Ovary (tissue), 9 donors: Measurements from ENCODE around the gene ATXN10. TPM values are rescaled to one million over a fixed set of nuclear protein-coding genes. Genes with fewer than 3 reads are reported as not detected.

Experiments used
- DNase-seq, 5 donors: peaks; one replicate each; pipeline ENCODE4 v3.0.0-alpha.2; 2019 to 2020
- H3K27ac ChIP-seq, 2 donors: fragments of 200-600 bp; one replicate each; pipeline versions ENCODE4 v1.5.1 to v1.8.0; 2019 to 2022
- H3K27me3 ChIP-seq: fragments of 200-600 bp; one replicate; pipeline ENCODE4 v1.8.0; 2022
- H3K36me3 ChIP-seq: fragments of 200-600 bp; sonication (generic); one replicate; pipeline ENCODE4 v1.5.1; 2019
- H3K4me1 ChIP-seq: one replicate; pipeline ENCODE4 v1.8.1; 2013; ENCODE audit warnings: mild to moderate bottlenecking, moderate library complexity; ENCODE audit not compliant: insufficient read depth
- H3K4me3 ChIP-seq: fragments of 200-600 bp; sonication (generic); one replicate; pipeline ENCODE4 v1.5.1; 2017
- H3K9me3 ChIP-seq, 2 donors: fragments of 200-600 bp in 1 of 2; sonication (generic) in 1 of 2; one replicate each; pipeline versions ENCODE4 v1.5.1 to v1.8.1; 2013 to 2019; ENCODE audit warnings: mild to moderate bottlenecking in 1 of 2, moderate library complexity in 1 of 2
- EP300 ChIP-seq: sonication (generic); formaldehyde crosslinking; IDR thresholded peaks from one replicate; pipeline ENCODE4 v1.6.1; 2017; ENCODE audit warnings: antibody characterized with exemption
- POLR2A ChIP-seq: fragments of 450-650 bp; IDR thresholded peaks from one replicate; pipeline ENCODE4 v1.6.1; 2017; ENCODE audit warnings: antibody characterized with exemption, mild to moderate bottlenecking, moderate library complexity
- WGBS, 3 donors: extraction: QIAGEN DNeasy Blood & Tissue Kit in 1 of 3; methylation state at CpG; one replicate each; pipeline versions ENCODE4 v1.1.5 to v1.1.7; 2013 to 2017; 5-methylcytosine and 5-hydroxymethylcytosine counted together
- intact Hi-C, 4 donors: fragments of 100-400 bp; cut with DNase I; formaldehyde crosslinking; loops; one replicate each; pipeline versions ENCODE4 v1.11.0 to v1.15.1; 2022 to 2023
- polyA plus RNA-seq, 2 donors: library from polyadenylated mRNA; stranded (reverse); fragments of 200-250 nt in 1 of 2; fragments of 350-450 nt in 1 of 2; fragmentation: Illumina TruSeq in 1 of 2; extraction: RNeasy Lipid Tissue Mini Kit (QIAGEN cat#74804) in 1 of 2; gene quantifications; one replicate each; pipeline ENCODE4 v1.2.3, GENCODE V29; 2013 to 2014
- total RNA-seq, 7 donors: library from RNA; depleted of rRNA in 2 of 7; stranded (reverse); fragments of >200 nt in 2 of 7; fragmentation: NEBNext Ultra II Directional in 3 of 7; extraction: Animal tissue kit (Norgen Biotek cat#: 25700) in 3 of 7; gene quantifications; one replicate each; pipeline versions ENCODE4 v1.1.0 to v1.2.4, GENCODE V29; 2016 to 2023
- TF ChIP-seq, protein P1 (sequence below), 3 donors: fragments of 450-650 bp in 2 of 3; fragments of 200-600 bp in 1 of 3; IDR thresholded peaks; one replicate each; pipeline versions ENCODE4 v1.5.1 to v1.8.0; 2016 to 2022; ENCODE audit warnings: antibody characterized with exemption in 3 of 3, mild to moderate bottlenecking in 1 of 3
- donor health status: DM: no; HTN: no; CAD: no; lungs with moderate emphysema.
- donor health status: DM: no; HTN: no; CAD: no.
- donor health status: Bipolar disorder and iron deficiency.
- donor health status: DM: yes; HTN: yes; CAD: no.
- donor health status: DM: no; HTN: no; CAD: no.
- donor health status: DM: yes; HTN: yes; CAD: no.

The ATXN10 gene
- total and polyA plus RNA-seq, 9 donors: 77.4 to 241 (median 175) TPM

DNA sequence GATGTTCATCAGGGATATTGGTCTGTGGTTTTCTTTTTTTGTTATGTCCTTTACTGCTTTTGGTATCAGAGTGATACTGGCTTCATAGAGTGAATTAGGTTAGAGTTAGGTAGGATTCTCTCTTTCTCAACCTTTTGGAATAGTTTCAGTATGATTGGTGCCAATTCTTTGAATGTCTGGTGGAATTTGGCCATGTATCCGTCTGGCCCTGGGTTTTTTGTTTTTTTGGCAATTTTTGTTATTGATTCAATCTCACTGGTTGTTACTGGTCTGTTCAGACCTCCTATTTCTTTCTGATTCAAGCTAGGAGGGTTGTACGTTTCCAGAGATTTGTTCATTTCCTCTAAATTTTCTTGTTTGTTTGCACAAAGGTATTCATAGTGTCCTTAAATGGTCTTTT lies 54.4 kb downstream of the ATXN10 start:
- 34 to 62% (median 48%) methylated on average over 2 of the region's 2 CpGs for WGBS, 3 donors
- Histone ChIP-seq H3K4me3 (no peak overlapping the region), H3K4me1 (no peaks in the 10 kb centered on the region), H3K36me3 (no peaks in the 10 kb centered on the region), H3K9me3 (no peaks in the 10 kb centered on the region), H3K27me3 (no peaks in the 10 kb centered on the region), H3K27ac (no peak overlapping the region)
- TF ChIP-seq EP300 (no peak), POLR2A (no peak)
- TF ChIP-seq, protein P1, sequence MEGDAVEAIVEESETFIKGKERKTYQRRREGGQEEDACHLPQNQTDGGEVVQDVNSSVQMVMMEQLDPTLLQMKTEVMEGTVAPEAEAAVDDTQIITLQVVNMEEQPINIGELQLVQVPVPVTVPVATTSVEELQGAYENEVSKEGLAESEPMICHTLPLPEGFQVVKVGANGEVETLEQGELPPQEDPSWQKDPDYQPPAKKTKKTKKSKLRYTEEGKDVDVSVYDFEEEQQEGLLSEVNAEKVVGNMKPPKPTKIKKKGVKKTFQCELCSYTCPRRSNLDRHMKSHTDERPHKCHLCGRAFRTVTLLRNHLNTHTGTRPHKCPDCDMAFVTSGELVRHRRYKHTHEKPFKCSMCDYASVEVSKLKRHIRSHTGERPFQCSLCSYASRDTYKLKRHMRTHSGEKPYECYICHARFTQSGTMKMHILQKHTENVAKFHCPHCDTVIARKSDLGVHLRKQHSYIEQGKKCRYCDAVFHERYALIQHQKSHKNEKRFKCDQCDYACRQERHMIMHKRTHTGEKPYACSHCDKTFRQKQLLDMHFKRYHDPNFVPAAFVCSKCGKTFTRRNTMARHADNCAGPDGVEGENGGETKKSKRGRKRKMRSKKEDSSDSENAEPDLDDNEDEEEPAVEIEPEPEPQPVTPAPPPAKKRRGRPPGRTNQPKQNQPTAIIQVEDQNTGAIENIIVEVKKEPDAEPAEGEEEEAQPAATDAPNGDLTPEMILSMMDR (IDR thresholded peaks at IDR 0.05): no peak
- no peak for DNase-seq
- intact Hi-C loops: no loop called here

DNA sequence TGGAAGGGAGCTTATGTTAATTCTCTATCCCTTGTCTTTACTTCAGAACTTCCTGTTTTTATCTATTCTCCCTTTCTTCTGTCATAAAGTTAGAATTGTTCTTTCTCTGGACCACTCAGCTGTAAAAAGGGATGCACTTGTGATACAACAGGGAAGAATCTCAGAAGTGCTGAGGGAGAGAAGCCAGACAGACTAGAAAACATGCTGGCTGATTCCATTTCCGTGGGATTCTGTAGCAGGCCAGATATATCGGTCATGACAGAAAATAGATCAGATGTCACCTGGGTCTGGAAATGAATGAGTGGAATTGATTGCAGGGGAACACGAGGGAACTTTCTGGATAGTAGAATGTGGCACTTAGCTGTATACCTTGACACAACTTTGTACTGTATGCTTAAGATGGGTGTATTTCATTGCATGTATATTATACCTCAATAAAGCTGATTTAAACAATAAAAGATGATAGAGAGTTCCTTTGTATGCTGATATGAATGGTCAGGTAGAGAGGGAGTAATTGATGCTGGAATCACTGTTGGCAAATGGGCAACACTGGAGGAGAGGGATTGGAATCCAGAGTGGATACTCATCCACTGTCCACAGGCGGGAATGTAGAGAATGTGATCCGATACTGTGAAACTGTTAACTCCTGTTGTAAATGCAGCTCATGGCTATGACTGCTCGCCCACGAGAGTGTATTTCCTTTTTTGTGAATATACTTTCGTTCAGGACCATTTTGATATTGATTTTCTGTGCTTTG lies 59.6 kb downstream of the ATXN10 start:
- WGBS, 3 donors: 68 to 77% (median 68%) methylated on average over 8 of the region's 8 CpGs
- no peaks in the 10 kb centered on the region for H3K27me3 ChIP-seq
- no peak overlapping the region for H3K4me3 ChIP-seq
- TF ChIP-seq, protein P1 (IDR thresholded peaks at IDR 0.05): no peak
- no peak overlapping the region for H3K27ac ChIP-seq
- H3K4me1 ChIP-seq: no peaks in the 10 kb centered on the region
- H3K36me3 ChIP-seq: no peaks in the 10 kb centered on the region
- H3K9me3 ChIP-seq: no peaks in the 10 kb centered on the region
- intact Hi-C loops: no loop called here
- no peak for DNase-seq

DNA sequence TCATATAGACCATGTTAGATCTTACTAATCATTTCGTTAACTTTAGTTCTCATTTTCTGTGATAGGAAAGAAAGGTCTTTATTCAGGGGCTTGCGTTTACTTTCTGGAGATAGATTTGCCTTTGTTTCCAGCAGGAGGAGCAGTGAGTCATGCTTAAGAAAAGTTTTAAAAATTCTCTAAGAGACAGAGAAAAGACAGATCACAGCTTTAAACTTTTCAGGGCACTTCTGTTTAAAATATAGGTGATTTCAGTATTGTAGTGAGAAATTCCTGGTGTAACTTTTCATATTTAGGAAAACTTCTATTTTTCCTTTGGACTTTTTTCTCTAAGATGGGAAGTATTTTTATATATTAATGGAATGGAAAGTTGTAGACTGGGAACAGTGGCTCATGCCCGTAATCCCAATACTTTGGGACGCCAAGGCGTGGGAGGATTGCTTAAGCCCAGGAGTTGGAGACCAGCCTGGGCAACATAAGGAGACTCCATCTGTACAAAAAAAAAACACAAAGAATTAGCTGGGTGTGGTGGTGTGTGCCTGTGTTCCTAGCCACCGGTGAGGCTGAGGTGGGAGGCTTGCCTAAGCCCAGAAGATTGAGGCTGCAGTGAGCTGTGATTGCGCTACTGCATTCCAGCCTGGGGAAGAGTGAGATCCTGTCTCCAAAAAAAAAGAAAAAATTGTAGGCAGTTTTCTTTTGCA lies 60.3 kb downstream of the ATXN10 start:
- H3K4me1 ChIP-seq: no peaks in the 10 kb centered on the region
- no peak for DNase-seq
- TF ChIP-seq POLR2A (no peak), EP300 (no peak)
- TF ChIP-seq, protein P1 (IDR thresholded peaks at IDR 0.05): peak in 1 of 3 donors; percentile 30
- no peaks in the 10 kb centered on the region for H3K27me3 ChIP-seq
- no peaks in the 10 kb centered on the region for H3K9me3 ChIP-seq
- H3K36me3 ChIP-seq: no peaks in the 10 kb centered on the region
- intact Hi-C loops: no loop called here
- H3K27ac ChIP-seq: no peak overlapping the region
- H3K4me3 ChIP-seq: no peak overlapping the region
- 62 to 77% (median 65%) methylated on average over 7 of the region's 7 CpGs for WGBS, 3 donors

DNA sequence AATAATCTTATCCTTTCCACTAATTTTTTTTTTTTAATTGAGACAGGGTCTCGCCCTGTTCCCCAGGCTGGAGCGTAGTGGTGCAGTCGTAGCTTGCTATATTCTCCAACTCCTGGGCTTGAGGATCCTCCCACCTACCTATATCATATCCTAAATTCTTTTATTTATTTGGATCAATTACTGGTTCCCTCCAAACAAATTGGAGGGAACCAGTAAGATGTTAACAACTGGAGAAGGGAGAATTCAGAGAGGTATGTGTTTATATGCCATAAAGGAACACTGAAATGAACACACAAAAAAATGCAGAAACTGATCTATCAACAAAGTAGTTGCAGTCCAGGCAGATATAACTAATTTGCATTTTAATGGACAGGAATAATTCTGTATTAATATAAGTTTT lies 63.6 kb downstream of the ATXN10 start:
- H3K27me3 ChIP-seq: no peaks in the 10 kb centered on the region
- DNase-seq: no peak
- H3K9me3 ChIP-seq: no peaks in the 10 kb centered on the region
- H3K4me3 ChIP-seq: no peak overlapping the region
- 96 to 100% (median 98%) methylated on average over 3 of the region's 3 CpGs for WGBS, 3 donors
- no peaks in the 10 kb centered on the region for H3K4me1 ChIP-seq
- no peak overlapping the region for H3K27ac ChIP-seq
- intact Hi-C loops: no loop called here
- H3K36me3 ChIP-seq: no peaks in the 10 kb centered on the region
- TF ChIP-seq, protein P1 (IDR thresholded peaks at IDR 0.05): no peak
- no peak for TF ChIP-seq EP300
- no peak for TF ChIP-seq POLR2A
